Measurements from ENCODE around the gene OBP2A. TPM values are rescaled to one million over a fixed set of nuclear protein-coding genes. Genes with fewer than 3 reads are reported as not detected.

OBP2A gene
- total RNA-seq, 1 donor from 2014 or later = not detected

DNA sequence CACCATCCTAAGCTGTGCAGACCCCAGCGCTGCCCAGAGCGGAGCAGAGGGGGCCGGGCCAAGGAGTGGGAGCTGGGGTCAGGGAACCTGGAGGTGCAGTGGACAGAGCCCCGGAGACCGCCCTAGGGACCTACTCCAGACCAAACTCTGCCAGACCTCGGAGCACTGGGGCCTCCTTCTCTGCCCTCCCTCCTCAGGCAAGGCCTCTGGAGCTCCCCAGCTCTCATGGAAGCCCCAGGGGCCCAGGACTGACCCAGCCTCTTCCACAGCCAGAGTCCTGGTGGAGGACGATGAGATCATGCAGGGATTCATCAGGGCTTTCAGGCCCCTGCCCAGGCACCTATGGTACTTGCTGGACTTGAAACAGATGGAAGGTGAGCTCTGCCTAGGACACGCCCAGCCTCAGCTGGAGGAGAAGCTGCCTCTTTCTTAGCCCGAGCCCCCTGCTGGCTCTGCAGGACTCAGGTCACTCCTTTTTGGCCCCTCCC, 19.3 kb downstream of the OBP2A start:
- DNase-seq (ENCODE audit: low spot score, unreplicated experiment) = no peak

DNA sequence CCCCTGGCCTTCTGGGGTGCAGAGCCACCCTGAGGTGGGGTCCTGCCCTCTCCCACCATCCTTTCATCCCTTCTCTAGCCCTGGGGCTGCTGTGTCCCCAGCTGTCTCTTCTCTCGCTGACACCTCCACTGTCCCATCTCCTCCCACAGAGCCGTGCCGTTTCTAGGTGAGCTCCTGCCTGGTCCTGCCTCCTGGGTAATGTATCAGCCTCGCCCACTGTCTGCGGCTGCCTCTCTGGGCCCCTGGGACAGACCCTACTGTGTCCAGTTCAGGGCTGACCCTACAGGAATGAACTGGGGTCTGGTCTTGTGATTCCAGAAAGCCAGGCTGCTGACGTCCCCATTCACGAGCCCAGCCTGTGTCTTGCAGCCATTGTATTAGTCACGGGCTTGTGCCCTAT, 19.7 kb downstream of the OBP2A start:
- TF ChIP-seq, protein P1, sequence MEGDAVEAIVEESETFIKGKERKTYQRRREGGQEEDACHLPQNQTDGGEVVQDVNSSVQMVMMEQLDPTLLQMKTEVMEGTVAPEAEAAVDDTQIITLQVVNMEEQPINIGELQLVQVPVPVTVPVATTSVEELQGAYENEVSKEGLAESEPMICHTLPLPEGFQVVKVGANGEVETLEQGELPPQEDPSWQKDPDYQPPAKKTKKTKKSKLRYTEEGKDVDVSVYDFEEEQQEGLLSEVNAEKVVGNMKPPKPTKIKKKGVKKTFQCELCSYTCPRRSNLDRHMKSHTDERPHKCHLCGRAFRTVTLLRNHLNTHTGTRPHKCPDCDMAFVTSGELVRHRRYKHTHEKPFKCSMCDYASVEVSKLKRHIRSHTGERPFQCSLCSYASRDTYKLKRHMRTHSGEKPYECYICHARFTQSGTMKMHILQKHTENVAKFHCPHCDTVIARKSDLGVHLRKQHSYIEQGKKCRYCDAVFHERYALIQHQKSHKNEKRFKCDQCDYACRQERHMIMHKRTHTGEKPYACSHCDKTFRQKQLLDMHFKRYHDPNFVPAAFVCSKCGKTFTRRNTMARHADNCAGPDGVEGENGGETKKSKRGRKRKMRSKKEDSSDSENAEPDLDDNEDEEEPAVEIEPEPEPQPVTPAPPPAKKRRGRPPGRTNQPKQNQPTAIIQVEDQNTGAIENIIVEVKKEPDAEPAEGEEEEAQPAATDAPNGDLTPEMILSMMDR (IDR thresholded peaks at IDR 0.05; ENCODE audit: unreplicated experiment) = no peak
- no peaks in the 10 kb centered on the region for H3K36me3 Mint-ChIP-seq (ENCODE audit: insufficient read depth)
- peaks cover under 1% of the 10 kb centered on the region for H3K4me1 Mint-ChIP-seq (ENCODE audit: low read depth)
- no peak overlapping the region for H3K27ac Mint-ChIP-seq
- H3K9me3 Mint-ChIP-seq (ENCODE audit: low read depth) = peaks cover 13% of the 10 kb centered on the region
- peaks cover 15% of the 10 kb centered on the region for H3K27me3 Mint-ChIP-seq
- no peak for DNase-seq (ENCODE audit: low spot score, unreplicated experiment)
- no peak overlapping the region for H3K4me3 Mint-ChIP-seq (ENCODE audit: low read depth)

More for the DNA sequence above, 19.3 kb downstream of the OBP2A start:
- TF ChIP-seq, protein P1 (IDR thresholded peaks at IDR 0.05; ENCODE audit: unreplicated experiment) = peak; percentile 13
- Mint-ChIP-seq H3K27ac (no peak overlapping the region), H3K9me3 (ENCODE audit: low read depth) (peaks cover 11% of the 10 kb centered on the region), H3K27me3 (peaks cover 15% of the 10 kb centered on the region), H3K4me1 (ENCODE audit: low read depth) (peaks cover 2% of the 10 kb centered on the region), H3K4me3 (ENCODE audit: low read depth) (no peak overlapping the region), H3K36me3 (ENCODE audit: insufficient read depth) (no peaks in the 10 kb centered on the region)

DNA sequence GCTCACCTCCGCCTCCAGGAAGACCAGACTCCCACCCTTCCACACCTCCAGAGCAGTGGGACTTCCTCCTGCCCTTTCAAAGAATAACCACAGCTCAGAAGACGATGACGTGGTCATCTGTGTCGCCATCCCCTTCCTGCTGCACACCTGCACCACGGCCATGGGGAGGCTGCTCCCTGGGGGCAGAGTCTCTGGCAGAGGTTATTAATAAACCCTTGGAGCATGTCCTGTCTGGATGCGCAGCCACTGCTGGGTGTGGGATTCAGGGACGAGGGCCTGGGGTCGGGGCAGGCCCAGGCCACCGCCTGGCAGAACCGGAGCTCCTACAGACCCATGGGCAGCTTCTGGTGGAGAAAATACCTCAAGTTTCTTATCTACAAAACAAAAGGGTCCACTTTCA, 20.6 kb downstream of the OBP2A start:
- no peak overlapping the region for H3K4me3 Mint-ChIP-seq (ENCODE audit: low read depth)
- H3K27me3 Mint-ChIP-seq = peaks cover 15% of the 10 kb centered on the region
- peaks cover 19% of the 10 kb centered on the region for H3K9me3 Mint-ChIP-seq (ENCODE audit: low read depth)
- TF ChIP-seq, protein P1 (IDR thresholded peaks at IDR 0.05; ENCODE audit: unreplicated experiment) = no peak
- no peak overlapping the region for H3K27ac Mint-ChIP-seq
- H3K4me1 Mint-ChIP-seq (ENCODE audit: low read depth) = no peaks in the 10 kb centered on the region
- no peaks in the 10 kb centered on the region for H3K36me3 Mint-ChIP-seq (ENCODE audit: insufficient read depth)
- DNase-seq (ENCODE audit: low spot score, unreplicated experiment) = no peak

DNA sequence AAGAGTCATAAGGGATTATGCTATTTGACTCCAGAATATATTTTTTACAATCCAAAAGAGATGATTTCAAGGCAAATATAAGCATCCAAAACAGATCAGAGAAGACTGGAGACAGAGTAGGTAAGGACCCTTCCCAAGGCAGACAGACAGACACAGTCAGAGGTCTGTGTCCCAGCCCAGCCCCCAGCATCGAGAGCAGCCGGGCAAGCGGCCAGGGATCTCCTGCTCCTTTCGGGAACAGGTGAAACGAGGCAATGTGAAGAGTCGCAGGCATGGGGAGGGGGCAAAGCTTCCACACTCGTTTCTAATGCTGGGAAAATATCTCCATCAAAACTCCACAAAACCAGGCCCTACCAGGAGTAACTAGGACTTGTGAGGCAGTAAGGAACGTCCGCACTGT, 21.4 kb downstream of the OBP2A start:
- peaks cover 19% of the 10 kb centered on the region for H3K9me3 Mint-ChIP-seq (ENCODE audit: low read depth)
- no peaks in the 10 kb centered on the region for H3K4me1 Mint-ChIP-seq (ENCODE audit: low read depth)
- no peak overlapping the region for H3K4me3 Mint-ChIP-seq (ENCODE audit: low read depth)
- no peak overlapping the region for H3K27ac Mint-ChIP-seq
- H3K27me3 Mint-ChIP-seq = peaks cover 15% of the 10 kb centered on the region
- no peaks in the 10 kb centered on the region for H3K36me3 Mint-ChIP-seq (ENCODE audit: insufficient read depth)
- TF ChIP-seq, protein P1 (IDR thresholded peaks at IDR 0.05; ENCODE audit: unreplicated experiment) = no peak
- no peak for DNase-seq (ENCODE audit: low spot score, unreplicated experiment)

DNA sequence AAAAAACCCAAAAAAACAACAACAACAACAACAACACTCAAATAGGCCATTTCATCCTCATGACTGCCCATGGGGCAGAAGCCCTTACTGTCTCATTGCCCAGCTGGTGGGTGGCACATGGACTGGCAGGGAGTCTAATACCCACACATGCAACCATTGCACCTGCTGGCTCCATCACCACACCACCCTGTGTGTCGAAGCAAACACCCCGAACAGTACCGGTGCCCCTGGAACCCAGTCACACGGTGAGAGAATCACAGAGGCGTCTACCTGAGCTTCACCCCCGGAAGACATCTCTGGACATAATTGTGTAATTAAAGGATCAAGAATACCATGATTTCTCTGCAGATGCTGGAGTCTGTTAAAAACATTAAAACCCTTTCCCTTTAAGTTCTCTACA, 22.1 kb downstream of the OBP2A start:
- Mint-ChIP-seq H3K4me1 (ENCODE audit: low read depth) (no peaks in the 10 kb centered on the region), H3K4me3 (ENCODE audit: low read depth) (no peak overlapping the region), H3K27ac (no peak overlapping the region), H3K9me3 (ENCODE audit: low read depth) (peaks cover 19% of the 10 kb centered on the region), H3K36me3 (ENCODE audit: insufficient read depth) (no peaks in the 10 kb centered on the region), H3K27me3 (peaks cover 15% of the 10 kb centered on the region)
- TF ChIP-seq, protein P1 (IDR thresholded peaks at IDR 0.05; ENCODE audit: unreplicated experiment) = no peak
- no peak for DNase-seq (ENCODE audit: low spot score, unreplicated experiment)
